Ascending aorta (tissue), 2 donors: ENCODE measurements around the gene DCANP1. TPM values are rescaled to one million over a fixed set of nuclear protein-coding genes. Genes with fewer than 3 reads are reported as not detected.

ENCODE experiments used
- DNase-seq, 2 donors: peaks; one replicate each; pipeline ENCODE4 v3.0.0-alpha.2; 2019; ENCODE audit warnings: low spot score in 2 of 2
- H3K27ac ChIP-seq, 2 donors: fragments of 200-600 bp; sonication (generic); one replicate each; pipeline ENCODE4 v1.5.1; 2016 to 2017; ENCODE audit warnings: mild to moderate bottlenecking in 1 of 2
- H3K27me3 ChIP-seq: fragments of 200-600 bp; sonication (generic); one replicate; pipeline ENCODE4 v1.5.1; 2017
- H3K36me3 ChIP-seq, 2 donors: fragments of 200-600 bp; sonication (generic); one replicate each; pipeline ENCODE4 v1.5.1; 2016
- H3K4me1 ChIP-seq, 2 donors: fragments of 200-600 bp; sonication (generic); one replicate each; pipeline ENCODE4 v1.5.1; 2016 to 2017; ENCODE audit warnings: mild to moderate bottlenecking in 1 of 2
- H3K4me3 ChIP-seq, 2 donors: fragments of 200-600 bp; sonication (generic); one replicate each; pipeline ENCODE4 v1.5.1; 2016 to 2017; ENCODE audit warnings: mild to moderate bottlenecking in 1 of 2
- H3K9me3 ChIP-seq, 2 donors: fragments of 200-600 bp; sonication (generic); one replicate each; pipeline ENCODE4 v1.5.1; 2016
- CTCF ChIP-seq, 3 experiments: fragments of 200-600 bp in 2 of 3; fragments of 450-650 bp in 1 of 3; sonication (generic) in 2 of 3; IDR thresholded peaks; one replicate each; pipeline ENCODE4 v1.5.1; 2016 to 2019; ENCODE audit warnings: antibody characterized with exemption in 3 of 3, mild to moderate bottlenecking in 1 of 3, moderate library complexity in 1 of 3
- intact Hi-C: fragments of 100-400 bp; cut with DNase I; formaldehyde crosslinking; loops from one replicate; pipeline ENCODE4 v1.15.1; 2023
- total RNA-seq: library from RNA; depleted of rRNA; stranded (reverse); fragments of >200 nt; gene quantifications from one replicate; pipeline ENCODE4 v1.1.0, GENCODE V29; 2016

The DCANP1 gene
- total RNA-seq, 1 donor from 2014 or later, result not detected

- no peak for TF ChIP-seq CTCF (IDR thresholded peaks at IDR 0.05)
- no peaks in the 10 kb centered on the region for H3K9me3 ChIP-seq
- no peak for DNase-seq
- no peaks in the 10 kb centered on the region for H3K36me3 ChIP-seq
- H3K27ac ChIP-seq, result no peak overlapping the region
- intact Hi-C loops, result loop anchor here (1.0 kb wide), 1 partner anchor 87 kb away; no protein-coding TSS in a partner anchor
- no peaks in the 10 kb centered on the region for H3K27me3 ChIP-seq
- H3K4me3 ChIP-seq, result no peak overlapping the region
- H3K4me1 ChIP-seq, result no peaks in the 10 kb centered on the region
Measured at GRCh38 chr5:135465391-135466122, 18.4 kb upstream of the DCANP1 start.

GRCh38 chr5:135462304-135462703 lies 15.2 kb upstream of the DCANP1 start:
- intact Hi-C loops, result no loop called here
- Histone ChIP-seq H3K4me3 (no peak overlapping the region), H3K27ac (no peak overlapping the region), H3K9me3 (no peaks in the 10 kb centered on the region), H3K36me3 (no peaks in the 10 kb centered on the region), H3K4me1 (peaks cover 3 to 16% of the 10 kb centered on the region in 2 donors), H3K27me3 (no peaks in the 10 kb centered on the region)
- TF ChIP-seq CTCF (IDR thresholded peaks at IDR 0.05), result peak in 2 of 3 experiments; percentile 30 to 45
- DNase-seq, result no peak

DNA sequence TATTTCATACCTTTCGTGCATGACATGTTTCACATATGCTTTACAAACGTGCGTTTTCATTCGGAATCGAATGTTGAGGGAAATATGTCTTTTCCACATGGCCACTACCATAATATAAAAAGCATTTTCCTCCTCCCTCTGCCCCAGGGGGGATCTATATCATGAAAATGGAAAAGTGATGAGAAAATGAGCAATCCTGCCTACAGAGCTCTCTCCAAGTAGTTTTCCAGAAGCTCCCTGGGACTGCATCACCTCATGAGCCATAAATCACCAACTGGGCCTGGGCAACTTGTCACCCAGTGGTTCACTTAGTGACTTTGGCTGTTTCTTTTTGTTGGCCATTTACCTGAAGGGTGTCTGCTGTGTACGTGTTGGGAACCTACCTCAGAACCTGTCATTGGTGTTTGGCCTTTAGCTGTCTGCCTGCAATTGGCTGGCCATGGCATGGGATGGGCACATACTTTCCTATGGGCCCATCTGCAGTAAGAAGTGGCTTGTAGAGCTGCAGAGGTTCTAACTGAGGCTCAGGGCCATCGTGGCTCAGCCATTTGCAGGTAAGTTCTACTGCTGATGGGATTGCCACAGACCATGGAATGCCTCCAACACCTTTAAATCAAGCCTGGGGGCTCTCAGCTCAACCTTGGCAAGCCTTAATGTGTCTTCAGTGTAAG lies 14.5 kb upstream of the DCANP1 start:
- DNase-seq, result no peak
- intact Hi-C loops, result no loop called here

DNA sequence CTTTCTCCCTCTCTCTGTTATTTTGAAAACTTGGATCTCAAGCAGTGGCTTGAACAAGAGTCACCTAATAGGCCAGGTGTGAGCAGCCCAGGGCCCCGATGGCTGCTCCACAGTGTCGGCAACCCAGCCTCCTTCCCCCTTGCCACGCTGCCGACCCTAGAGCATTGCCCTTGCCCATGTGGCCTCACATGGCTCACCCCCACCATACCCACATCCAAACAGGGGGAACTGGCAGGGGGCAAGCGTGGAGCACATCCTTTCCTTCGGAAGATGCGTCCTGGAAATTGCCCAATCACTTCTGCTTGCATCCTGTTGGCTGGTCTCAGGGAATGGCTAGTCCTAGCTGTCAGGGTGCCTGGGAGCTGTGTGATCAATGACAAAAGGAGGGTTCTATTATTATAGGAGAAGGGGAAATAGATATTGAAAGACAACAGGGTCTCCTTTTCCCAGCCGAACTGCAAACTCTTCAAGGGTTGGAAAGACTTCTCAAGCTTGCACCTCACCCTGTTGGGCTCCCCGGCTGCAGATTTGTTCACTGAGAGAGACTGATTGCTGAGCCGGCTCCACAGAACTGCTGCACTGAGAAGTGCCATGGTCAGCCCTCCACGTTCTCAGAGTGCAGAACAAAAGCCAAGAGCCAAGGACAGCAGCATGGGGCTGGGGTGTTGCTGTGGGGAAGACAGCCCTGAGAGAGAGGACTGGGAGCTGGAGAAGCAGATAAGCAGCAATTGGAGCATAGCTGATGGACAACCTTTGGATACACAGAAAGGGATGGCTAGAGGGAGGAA lies 13.3 kb upstream of the DCANP1 start:
- TF ChIP-seq CTCF (IDR thresholded peaks at IDR 0.05), result no peak
- DNase-seq, result no peak
- intact Hi-C loops, result no loop called here
- Histone ChIP-seq H3K27me3 (no peaks in the 10 kb centered on the region), H3K36me3 (no peaks in the 10 kb centered on the region), H3K4me3 (no peak overlapping the region), H3K9me3 (no peaks in the 10 kb centered on the region), H3K27ac (no peak overlapping the region), H3K4me1 (peaks cover 3 to 16% of the 10 kb centered on the region in 2 donors)

More for the DNA sequence above, 14.5 kb upstream of the DCANP1 start:
- Histone ChIP-seq H3K4me3 (no peak overlapping the region), H3K27me3 (no peaks in the 10 kb centered on the region), H3K27ac (no peak overlapping the region), H3K4me1 (peaks cover 3 to 16% of the 10 kb centered on the region in 2 donors), H3K36me3 (no peaks in the 10 kb centered on the region), H3K9me3 (no peaks in the 10 kb centered on the region)
- TF ChIP-seq CTCF (IDR thresholded peaks at IDR 0.05), result no peak

GRCh38 chr5:135458921-135459331 lies 11.8 kb upstream of the DCANP1 start:
- intact Hi-C loops, result no loop called here
- no peaks in the 10 kb centered on the region for H3K9me3 ChIP-seq
- H3K27ac ChIP-seq, result no peak overlapping the region
- DNase-seq, result no peak
- no peak for TF ChIP-seq CTCF (IDR thresholded peaks at IDR 0.05)
- no peaks in the 10 kb centered on the region for H3K27me3 ChIP-seq
- no peak overlapping the region for H3K4me3 ChIP-seq
- H3K36me3 ChIP-seq, result no peaks in the 10 kb centered on the region
- H3K4me1 ChIP-seq, result peaks cover 3 to 16% of the 10 kb centered on the region in 2 donors
